Measurements from ENCODE around the gene LMO7.

The LMO7 gene

GRCh38 chr13:75857291-75857690 is 221.2 kb downstream of the LMO7 start:
- no peak for DNase-seq

- no peak for DNase-seq
Observed at GRCh38 chr13:75860935-75861334, 224.8 kb downstream of the LMO7 start.

- no peak for DNase-seq
Observed at GRCh38 chr13:75861786-75862185, 225.7 kb downstream of the LMO7 start.

- DNase-seq = no peak
Observed at GRCh38 chr13:75864718-75865117, 228.6 kb downstream of the LMO7 start.

- no peak for DNase-seq
Observed at GRCh38 chr13:75867379-75868117, 231.4 kb downstream of the LMO7 start.

- DNase-seq = peak in 2 of 5 experiments; percentile 15 to 84
Observed at GRCh38 chr13:75869981-75870380, 233.9 kb downstream of the LMO7 start.

GRCh38 chr13:75870397-75870903 is 234.3 kb downstream of the LMO7 start:
- DNase-seq = peak in 1 of 5 experiments; percentile 1

- no peak for DNase-seq
Observed at GRCh38 chr13:75871059-75871458, 234.9 kb downstream of the LMO7 start.

GRCh38 chr13:75872980-75873379 is 236.8 kb downstream of the LMO7 start:
- no peak for DNase-seq

GRCh38 chr13:75873494-75873893 is 237.4 kb downstream of the LMO7 start:
- DNase-seq = no peak

- peak in 1 of 5 experiments; percentile 41 for DNase-seq
Observed at GRCh38 chr13:75875450-75875849, 239.3 kb downstream of the LMO7 start.

- peak in 4 of 5 experiments; percentile 6 to 67 (median 16) for DNase-seq
Observed at GRCh38 chr13:75876142-75877050, 240.3 kb downstream of the LMO7 start.

GRCh38 chr13:75877071-75877470 is 240.9 kb downstream of the LMO7 start:
- no peak for DNase-seq

- DNase-seq = no peak
Observed at GRCh38 chr13:75879656-75880055, 243.5 kb downstream of the LMO7 start.

GRCh38 chr13:75881109-75881775 is 245.1 kb downstream of the LMO7 start:
- DNase-seq = no peak

GRCh38 chr13:75882261-75882660 is 246.1 kb downstream of the LMO7 start:
- no peak for DNase-seq

- no peak for DNase-seq
Observed at GRCh38 chr13:75889427-75889826, 253.3 kb downstream of the LMO7 start.

GRCh38 chr13:75895168-75895567 is 259.0 kb downstream of the LMO7 start:
- DNase-seq = no peak

GRCh38 chr13:75896271-75896670 is 260.1 kb downstream of the LMO7 start:
- no peak for DNase-seq

- DNase-seq = no peak
Observed at GRCh38 chr13:75897386-75897785, 261.3 kb downstream of the LMO7 start.

GRCh38 chr13:75901501-75901900 is 265.4 kb downstream of the LMO7 start:
- DNase-seq = no peak

GRCh38 chr13:75902166-75903104 is 266.3 kb downstream of the LMO7 start:
- no peak for DNase-seq
